H1 (cell line): ENCODE measurements around the gene TUBA8. TPM values are rescaled to one million over a fixed set of nuclear protein-coding genes. Genes with fewer than 3 reads are reported as not detected.

Experiments used
- CTCF ChIA-PET: fragments of 300-600 bp; sonication (Branson Sonifier 250); formaldehyde crosslinking; loops from one replicate; lab custom pipeline; 2021; ENCODE audit not compliant: partially characterized antibody; lab: Charles Lee
- POLR2A ChIA-PET: fragments of 300-600 bp; sonication (Branson Sonifier 250); formaldehyde crosslinking; loops from one replicate; lab custom pipeline; 2021; ENCODE audit warnings: inconsistent platforms; ENCODE audit not compliant: partially characterized antibody; lab: Charles Lee
- DNase-seq, 2 experiments: peaks; one replicate each; pipeline versions ENCODE4 v3.0.0 to v3.0.0-alpha.2; 2010 to 2022; ENCODE audit warnings: low spot score in 2 of 2, low read depth in 1 of 2, mixed read lengths in 1 of 2
- FAIRE-seq: peaks from 2 replicates; lab custom pipeline; 2011; peaks lifted over from hg19 to GRCh38; lab: Jason Lieb, UNC
- H2AFZ ChIP-seq: 2 replicates; pipeline ENCODE4 v1.8.1; 2012; ENCODE audit warnings: low read length, inconsistent platforms
- H2AK5ac ChIP-seq: 2 replicates; pipeline ENCODE4 v1.6.1; 2013; ENCODE audit warnings: low read depth, low read length
- H2BK120ac ChIP-seq: replicated peaks from 2 replicates; pipeline ENCODE3; 2013; ENCODE audit warnings: low read depth, low read length, inconsistent platforms
- H2BK12ac ChIP-seq: 2 replicates; pipeline ENCODE4 v1.6.1; 2013; ENCODE audit warnings: low read depth, low read length
- H2BK15ac ChIP-seq: 2 replicates; pipeline ENCODE4 v1.6.1; 2013; ENCODE audit warnings: low read length
- H2BK20ac ChIP-seq: 2 replicates; pipeline ENCODE4 v1.6.1; 2013; ENCODE audit warnings: low read length
- H2BK5ac ChIP-seq: 2 replicates; pipeline ENCODE4 v1.6.1; 2013; ENCODE audit warnings: low read depth, low read length
- H3K14ac ChIP-seq: 2 replicates; pipeline ENCODE4 v1.6.1; 2013; ENCODE audit warnings: inconsistent platforms; ENCODE audit not compliant: insufficient read length
- H3K18ac ChIP-seq: 2 replicates; pipeline ENCODE4 v1.6.1; 2013; ENCODE audit warnings: low read length; ENCODE audit errors: extremely low read depth
- H3K23ac ChIP-seq: 2 replicates; pipeline ENCODE4 v1.6.1; 2013; ENCODE audit warnings: inconsistent platforms; ENCODE audit not compliant: insufficient read length
- H3K23me2 ChIP-seq: 2 replicates; pipeline ENCODE4 v1.6.1; 2013; ENCODE audit warnings: low read depth, low read length
- H3K27ac ChIP-seq: 2 replicates; pipeline ENCODE4 v1.6.1; 2011; ENCODE audit warnings: low read depth, low read length, inconsistent platforms
- H3K27me3 ChIP-seq, 4 experiments: replicated peaks in 1 of 4; 1 replicate in 1 of 4; 2 replicates in 3 of 4; pipeline versions ENCODE4 v1.6.1 to v1.8.1; 2011 to 2013; ENCODE audit warnings: low read length in 3 of 4, mild to moderate bottlenecking in 3 of 4, inconsistent platforms in 2 of 4, mixed read lengths in 2 of 4, moderate library complexity in 1 of 4; ENCODE audit not compliant: control insufficient read depth in 3 of 4, insufficient read depth in 3 of 4; ENCODE audit errors: extremely low read depth in 1 of 4
- H3K36me3 ChIP-seq, 4 experiments: 2 replicates each; pipeline versions ENCODE4 v1.6.1 to v1.8.1; 2011 to 2013; ENCODE audit warnings: mild to moderate bottlenecking in 4 of 4, low read length in 3 of 4, moderate library complexity in 2 of 4, control low read depth in 1 of 4, inconsistent platforms in 1 of 4; ENCODE audit not compliant: insufficient read depth in 4 of 4, control insufficient read depth in 2 of 4
- H3K4ac ChIP-seq: replicated peaks from 2 replicates; pipeline ENCODE3; 2013; ENCODE audit warnings: low read length, low read depth, mixed read lengths, inconsistent platforms; ENCODE audit not compliant: insufficient read length
- H3K4me1 ChIP-seq, 4 experiments: replicated peaks in 1 of 4; 1 replicate in 1 of 4; 2 replicates in 3 of 4; pipeline versions ENCODE4 v1.6.1 to v1.8.1; 2011 to 2013; ENCODE audit warnings: low read length in 3 of 4, inconsistent platforms in 2 of 4, mixed read lengths in 1 of 4; ENCODE audit not compliant: insufficient read depth in 4 of 4, control insufficient read depth in 3 of 4
- H3K4me2 ChIP-seq, 2 experiments: 2 replicates each; pipeline versions ENCODE4 v1.6.1 to v1.8.1; 2011 to 2013; ENCODE audit warnings: low read depth in 2 of 2, low read length in 2 of 2, control low read depth in 1 of 2, inconsistent platforms in 1 of 2, mild to moderate bottlenecking in 1 of 2; ENCODE audit not compliant: insufficient read depth in 1 of 2
- H3K4me3 ChIP-seq, 4 experiments: fragments of 200-600, 300-600 bp in 1 of 4; sonication (generic), shearing (Covaris generic), sonication (Bioruptor Twin) in 1 of 4; 2 replicates each; pipeline versions ENCODE4 v1.5.1 to v1.8.1; 2011 to 2016; ENCODE audit warnings: low read length in 4 of 4, low read depth in 3 of 4, control low read depth in 2 of 4, inconsistent platforms in 2 of 4, mild to moderate bottlenecking in 2 of 4, mixed read lengths in 1 of 4, moderate library complexity in 1 of 4; ENCODE audit not compliant: insufficient read depth in 2 of 4; ENCODE audit errors: extremely low read depth in 1 of 4
- H3K56ac ChIP-seq: replicated peaks from 2 replicates; pipeline ENCODE3; 2013; ENCODE audit warnings: low read depth, mild to moderate bottlenecking, mixed read lengths, low read length, inconsistent platforms; ENCODE audit not compliant: insufficient read length
- H3K79me1 ChIP-seq: 2 replicates; pipeline ENCODE4 v1.6.1; 2013; ENCODE audit warnings: low read depth, low read length, control low read depth
- H3K79me2 ChIP-seq, 2 experiments: 2 replicates each; pipeline versions ENCODE4 v1.6.1 to v1.8.1; 2012 to 2013; ENCODE audit warnings: low read length in 2 of 2, mild to moderate bottlenecking in 2 of 2, inconsistent platforms in 1 of 2; ENCODE audit not compliant: insufficient read depth in 2 of 2, control insufficient read depth in 1 of 2
- H3K9ac ChIP-seq, 4 experiments: replicated peaks in 1 of 4; 1 replicate in 1 of 4; 2 replicates in 3 of 4; pipeline versions ENCODE4 v1.6.1 to v1.8.1; 2011 to 2013; ENCODE audit warnings: low read depth in 3 of 4, low read length in 3 of 4, control low read depth in 2 of 4, mild to moderate bottlenecking in 2 of 4, moderate library complexity in 2 of 4, inconsistent platforms in 1 of 4; ENCODE audit errors: extremely low read depth in 1 of 4
- H3K9me3 ChIP-seq, 2 experiments: 2 replicates each; pipeline versions ENCODE4 v1.6.1 to v1.8.1; 2012 to 2013; ENCODE audit warnings: mild to moderate bottlenecking in 2 of 2, moderate library complexity in 2 of 2, control low read depth in 1 of 2, inconsistent platforms in 1 of 2, low read depth in 1 of 2, low read length in 1 of 2, mixed read lengths in 1 of 2; ENCODE audit not compliant: insufficient read depth in 2 of 2
- H4K20me1 ChIP-seq, 2 experiments: replicated peaks in 1 of 2; 2 replicates each; pipeline versions ENCODE3 to v1.8.1; 2011 to 2013; ENCODE audit warnings: inconsistent platforms in 2 of 2, low read length in 2 of 2, mild to moderate bottlenecking in 1 of 2; ENCODE audit not compliant: insufficient read depth in 2 of 2, control insufficient read depth in 1 of 2
- H4K5ac ChIP-seq: 2 replicates; pipeline ENCODE4 v1.6.1; 2013; ENCODE audit warnings: low read length, low read depth, mixed read lengths, inconsistent platforms; ENCODE audit not compliant: insufficient read length
- H4K8ac ChIP-seq: 2 replicates; pipeline ENCODE4 v1.8.0; 2013; ENCODE audit warnings: mild to moderate bottlenecking, moderate library complexity, low read length, inconsistent platforms; ENCODE audit not compliant: insufficient read depth; ENCODE audit errors: extremely low read depth
- H4K91ac ChIP-seq: replicated peaks from 2 replicates; pipeline ENCODE3; 2013; ENCODE audit warnings: low read length, mixed read lengths, inconsistent platforms; ENCODE audit not compliant: insufficient read length
- BACH1 ChIP-seq: IDR thresholded peaks from 2 replicates; pipeline ENCODE4 v1.6.1; 2012; ENCODE audit warnings: low read length, improper control_type of control experiment
- CBX5 ChIP-seq: fragments of 300-800, 300-1000 bp; sonication (generic); IDR thresholded peaks from 2 replicates; pipeline ENCODE4 v1.7.1; 2016; ENCODE audit warnings: antibody characterized with exemption, low read length, low read depth
- EP300 ChIP-seq, 2 experiments: IDR thresholded peaks; 1 replicate in 1 of 2; 2 replicates in 1 of 2; pipeline ENCODE4 v1.6.1; 2011 to 2012; ENCODE audit warnings: low read depth in 2 of 2, low read length in 2 of 2, mild to moderate bottlenecking in 2 of 2, borderline replicate concordance in 1 of 2, inconsistent platforms in 1 of 2, moderate library complexity in 1 of 2
- EZH2 ChIP-seq: fragments of 200-600 bp; sonication (generic); IDR thresholded peaks from 2 replicates; pipeline ENCODE4 v1.7.1; 2012; ENCODE audit warnings: low read depth, mild to moderate bottlenecking, moderate library complexity, low read length, inconsistent platforms; ENCODE audit not compliant: severe bottlenecking
- RAD21 ChIP-seq, 2 experiments: IDR thresholded peaks in 1 of 2; conservative IDR thresholded peaks in 1 of 2; 2 replicates each; pipeline ENCODE4 v1.6.1; 2011; ENCODE audit warnings: low read depth in 2 of 2, low read length in 2 of 2, improper control_type of control experiment in 1 of 2, inconsistent platforms in 1 of 2, mild to moderate bottlenecking in 1 of 2, moderate library complexity in 1 of 2
- WGBS, 2 experiments: shearing (Covaris generic) in 1 of 2; methylation state at CpG; one replicate each; pipeline versions ENCODE4 v1.1.6 to v1.1.7; 2013 to 2015; ENCODE audit warnings: low lambda C conversion rate in 2 of 2, mixed read lengths in 2 of 2, inconsistent platforms in 1 of 2, low coverage in 1 of 2, missing lambda C conversion rate in 1 of 2; ENCODE audit not compliant: insufficient replicate concordance in 2 of 2, insufficient coverage in 1 of 2, insufficient read length in 1 of 2; ENCODE audit errors: extremely low coverage in 1 of 2, missing lambda C conversion rate in 1 of 2; 5-methylcytosine and 5-hydroxymethylcytosine counted together
- polyA plus RNA-seq, 7 experiments: library from polyadenylated mRNA; depleted of rRNA in 3 of 7; stranded (reverse) in 5 of 7; unstranded in 2 of 7; fragments of >200 nt in 5 of 7; fragments of 200-250 nt in 2 of 7; gene quantifications; 1 replicate in 5 of 7; 2 replicates in 1 of 7; 4 replicates in 1 of 7; pipeline versions ENCODE4 v1.2.1 to v1.2.3, GENCODE V29; 2011 to 2013; ENCODE audit warnings: missing spikeins in 2 of 7, mixed read lengths in 2 of 7
- total RNA-seq: library from RNA; stranded (reverse); fragmentation: NEBNext Ultra II Directional; extraction: Animal tissue kit (Norgen Biotek cat#: 25700); gene quantifications from 2 replicates; pipeline ENCODE4 v1.2.1, GENCODE V29; 2021
- TF ChIP-seq, protein P1 (sequence below), 3 experiments: IDR thresholded peaks; 1 replicate in 2 of 3; 2 replicates in 1 of 3; pipeline versions ENCODE4 v1.5.1 to v1.6.1; 2011; ENCODE audit warnings: low read length in 3 of 3, mild to moderate bottlenecking in 3 of 3, inconsistent platforms in 2 of 3, low read depth in 1 of 3, moderate library complexity in 1 of 3; ENCODE audit not compliant: insufficient read depth in 1 of 3; ENCODE audit errors: control extremely low read depth in 1 of 3
- TF ChIP-seq, protein P2 (sequence below): IDR thresholded peaks from 2 replicates; pipeline ENCODE4 v1.6.1; 2012; ENCODE audit warnings: low read length, inconsistent platforms

Gene TUBA8
- total and polyA plus RNA-seq, 2 of the 8 experiments (the other 6 are each of a cell fraction or from before 2014, with no cell fraction given) = 1.0 to 4.0 TPM

DNA sequence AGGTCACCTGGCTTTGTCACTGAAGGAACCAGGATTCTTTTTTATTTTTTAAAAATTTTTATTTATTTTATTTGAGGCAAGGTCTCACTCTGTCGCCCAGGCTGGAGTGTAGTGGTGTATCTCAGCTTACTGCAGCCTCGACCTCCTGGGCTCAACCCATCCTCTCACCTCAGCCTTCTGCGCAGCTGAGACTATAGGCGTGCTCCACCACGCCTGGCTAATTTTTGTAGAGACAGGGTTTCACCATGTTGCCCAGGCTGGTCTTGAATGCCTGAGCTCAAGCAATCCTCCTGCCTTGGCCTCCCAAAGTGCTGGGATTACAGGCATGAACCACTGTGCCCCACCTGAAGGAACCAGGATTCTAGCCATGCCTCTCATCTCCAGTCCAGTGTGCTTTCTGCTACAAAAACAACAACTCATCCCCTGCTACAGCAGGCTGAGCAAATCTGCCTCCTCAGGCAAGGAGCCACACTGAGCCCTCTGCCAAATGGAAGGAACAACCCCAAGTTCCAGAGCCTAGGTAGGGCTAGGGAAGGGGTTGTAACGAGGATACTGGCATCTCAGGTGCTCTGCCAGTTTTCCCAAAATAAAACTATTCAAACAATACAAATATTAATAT lies 35.4 kb upstream of the TUBA8 start:
- Histone ChIP-seq H3K9ac (no peak overlapping the region), H3K56ac (no peak overlapping the region), H2BK120ac (no peak overlapping the region), H2BK20ac (no peak overlapping the region), H4K20me1 (no peaks in the 10 kb centered on the region), H3K4ac (no peak overlapping the region), H2AK5ac (no peak overlapping the region), H4K91ac (no peak overlapping the region), H4K8ac (no peak overlapping the region), H3K18ac (no peak overlapping the region), H2BK5ac (no peak overlapping the region), H3K36me3 (peaks cover 0 to 3% (median under 1%) of the 10 kb centered on the region in 4 experiments; a peak in 1 of 8 replicates), H3K4me3 (no peak overlapping the region), H2BK15ac (no peak overlapping the region), H3K27me3 (no peaks in the 10 kb centered on the region), H2AFZ (no peak overlapping the region), H4K5ac (no peak overlapping the region), H3K79me1 (no peaks in the 10 kb centered on the region; the same call in 1 of the 2 replicates), H3K14ac (no peak overlapping the region), H3K9me3 (no peaks in the 10 kb centered on the region), H3K4me1 (0 out of 7 replicates have a peak, but pooled peaks cover 0 to 3% (median 0%) of the 10 kb centered on the region in 4 experiments), H3K23me2 (peaks cover 2% of the 10 kb centered on the region; the same call in 1 of the 2 replicates), H3K79me2 (peaks cover 0 to 19% of the 10 kb centered on the region in 2 experiments; a peak in 3 of 4 replicates), H2BK12ac (no peak overlapping the region), H3K23ac (no peak overlapping the region), H3K27ac (no peak overlapping the region), H3K4me2 (no peak overlapping the region)
- DNase-seq = no peak
- CTCF ChIA-PET = interaction anchor here (0.6 to 11.5 kb wide), 56 partner anchors 11 to 1800 kb away, joined by 3 to 163 read pairs (median 5); partner anchors contain the start of gene MICAL3
- WGBS, 2 experiments = 84% methylated on average over 6 of the region's 6 CpGs; no CpG with 5 or more reads in 1 of the 2 experiments
- FAIRE-seq = no peak
- POLR2A ChIA-PET = no interaction called here
- TF ChIP-seq RAD21 (IDR thresholded peaks at IDR 0.05 in 1 of 2, conservative IDR thresholded peaks at IDR 0.05 in 1 of 2; ENCODE audit: low read depth in 2 of 2, low read length in 2 of 2) (no peak), EZH2 (no peak), CBX5 (no peak), EP300 (IDR thresholded peaks at IDR 0.05; ENCODE audit: borderline replicate concordance in 1 of 2, low read depth in 2 of 2, low read length in 2 of 2) (no peak), BACH1 (no peak)
- TF ChIP-seq, protein P1, sequence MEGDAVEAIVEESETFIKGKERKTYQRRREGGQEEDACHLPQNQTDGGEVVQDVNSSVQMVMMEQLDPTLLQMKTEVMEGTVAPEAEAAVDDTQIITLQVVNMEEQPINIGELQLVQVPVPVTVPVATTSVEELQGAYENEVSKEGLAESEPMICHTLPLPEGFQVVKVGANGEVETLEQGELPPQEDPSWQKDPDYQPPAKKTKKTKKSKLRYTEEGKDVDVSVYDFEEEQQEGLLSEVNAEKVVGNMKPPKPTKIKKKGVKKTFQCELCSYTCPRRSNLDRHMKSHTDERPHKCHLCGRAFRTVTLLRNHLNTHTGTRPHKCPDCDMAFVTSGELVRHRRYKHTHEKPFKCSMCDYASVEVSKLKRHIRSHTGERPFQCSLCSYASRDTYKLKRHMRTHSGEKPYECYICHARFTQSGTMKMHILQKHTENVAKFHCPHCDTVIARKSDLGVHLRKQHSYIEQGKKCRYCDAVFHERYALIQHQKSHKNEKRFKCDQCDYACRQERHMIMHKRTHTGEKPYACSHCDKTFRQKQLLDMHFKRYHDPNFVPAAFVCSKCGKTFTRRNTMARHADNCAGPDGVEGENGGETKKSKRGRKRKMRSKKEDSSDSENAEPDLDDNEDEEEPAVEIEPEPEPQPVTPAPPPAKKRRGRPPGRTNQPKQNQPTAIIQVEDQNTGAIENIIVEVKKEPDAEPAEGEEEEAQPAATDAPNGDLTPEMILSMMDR (IDR thresholded peaks at IDR 0.05; ENCODE audit: control extremely low read depth in 1 of 3, insufficient read depth in 1 of 3, low read depth in 1 of 3, low read length in 3 of 3) = no peak
- TF ChIP-seq, protein P2, sequence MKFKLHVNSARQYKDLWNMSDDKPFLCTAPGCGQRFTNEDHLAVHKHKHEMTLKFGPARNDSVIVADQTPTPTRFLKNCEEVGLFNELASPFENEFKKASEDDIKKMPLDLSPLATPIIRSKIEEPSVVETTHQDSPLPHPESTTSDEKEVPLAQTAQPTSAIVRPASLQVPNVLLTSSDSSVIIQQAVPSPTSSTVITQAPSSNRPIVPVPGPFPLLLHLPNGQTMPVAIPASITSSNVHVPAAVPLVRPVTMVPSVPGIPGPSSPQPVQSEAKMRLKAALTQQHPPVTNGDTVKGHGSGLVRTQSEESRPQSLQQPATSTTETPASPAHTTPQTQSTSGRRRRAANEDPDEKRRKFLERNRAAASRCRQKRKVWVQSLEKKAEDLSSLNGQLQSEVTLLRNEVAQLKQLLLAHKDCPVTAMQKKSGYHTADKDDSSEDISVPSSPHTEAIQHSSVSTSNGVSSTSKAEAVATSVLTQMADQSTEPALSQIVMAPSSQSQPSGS = no peak
